Measurements from ENCODE around the gene SNX8. TPM values are rescaled to one million over a fixed set of nuclear protein-coding genes. Genes with fewer than 3 reads are reported as not detected.

The SNX8 gene
- total and polyA plus RNA-seq, 9 of the 15 experiments (the other 6 are each of a cell fraction or from before 2014, with no cell fraction given): 2.7 to 51.6 (median 16.9) TPM

- H3K9me1 ChIP-seq (ENCODE audit: control insufficient read depth, insufficient read depth, low read length): no peaks in the 10 kb centered on the region
- no peak overlapping the region for H3K4me3 ChIP-seq
- no peak for FAIRE-seq
- no TSS peak for BruUV-seq (replicated peaks)
- no peaks in the 10 kb centered on the region; a peak in 1 of 5 replicates for H3K4me1 ChIP-seq (replicated peaks in 1 of 2; ENCODE audit: control insufficient read depth in 2 of 2, insufficient read depth in 2 of 2, low read length in 2 of 2)
- H3K79me2 ChIP-seq (ENCODE audit: control insufficient read depth, insufficient read depth, low read length): no peaks in the 10 kb centered on the region
- no peak overlapping the region for H2AFZ ChIP-seq (ENCODE audit: low read depth, low read length)
- ChIA-PET CTCF (ENCODE audit: low intra/inter-chr PET ratio) (no interaction called here), POLR2A (no interaction called here)
- H3K27ac ChIP-seq (ENCODE audit: extremely low read depth, low read depth, low read length): no peak overlapping the region
- peaks cover 82% of the 10 kb centered on the region; the same call in 2 of the 3 replicates for H3K36me3 ChIP-seq (ENCODE audit: control insufficient read depth, insufficient read depth, low read length)
- intact Hi-C loops (cut with micrococcal nuclease): no loop called here
- no peaks in the 10 kb centered on the region; the same call in 1 of the 2 replicates for H4K20me1 ChIP-seq (replicated peaks; ENCODE audit: control insufficient read depth, insufficient read depth, low read length)
- DNase-seq (ENCODE audit: extremely low read depth in 1 of 4, low spot score in 3 of 4): no peak
- no peak overlapping the region for H3K4me2 ChIP-seq (ENCODE audit: insufficient read depth, low read length)
- no peaks in the 10 kb centered on the region for H3K9me3 ChIP-seq (replicated peaks; ENCODE audit: control insufficient read depth, insufficient read depth, low read depth, low read length)
- H3K27me3 ChIP-seq (ENCODE audit: control insufficient read depth in 2 of 2, insufficient read depth in 2 of 2, low read length in 2 of 2): no peaks in the 10 kb centered on the region
- H3K9ac ChIP-seq (ENCODE audit: insufficient read depth in 1 of 2, low read depth in 2 of 2, low read length in 2 of 2): no peak overlapping the region
- 98% methylated on average over 4 of the region's 8 CpGs for WGBS (ENCODE audit: insufficient coverage, low coverage, missing lambda C conversion rate)
- no peak for ATAC-seq
- in situ Hi-C loops (cut with MboI): no loop called here
- TF ChIP-seq ZBTB12 (CRISPR knock-in tag; IDR thresholded peaks at IDR 0.05) (no peak), CBX3 (IDR thresholded peaks at IDR 0.05; ENCODE audit: borderline replicate concordance in 1 of 2, low read length in 2 of 2) (no peak), DMBX1 (CRISPR knock-in tag; IDR thresholded peaks at IDR 0.05; ENCODE audit: borderline replicate concordance) (no peak), NFXL1 (CRISPR knock-in tag; IDR thresholded peaks at IDR 0.05) (no peak), ZNF695 (CRISPR knock-in tag; IDR thresholded peaks at IDR 0.05) (no peak), MTF1 (CRISPR knock-in tag; IDR thresholded peaks at IDR 0.05; ENCODE audit: borderline replicate concordance) (no peak), TRIM25 (IDR thresholded peaks at IDR 0.05; ENCODE audit: borderline replicate concordance) (no peak), MBD2 (IDR thresholded peaks at IDR 0.05; ENCODE audit: borderline replicate concordance, low read depth) (no peak), MYBL2 (IDR thresholded peaks at IDR 0.05; ENCODE audit: low read depth) (no peak), MYBL2 (CRISPR knock-in tag; IDR thresholded peaks at IDR 0.05; ENCODE audit: borderline replicate concordance) (no peak), CHAMP1 (IDR thresholded peaks at IDR 0.05) (no peak), MCM3 (IDR thresholded peaks at IDR 0.05) (no peak), TBP (optimal IDR thresholded peaks at IDR 0.05; ENCODE audit: low read depth, low read length) (no peak), AFF4 (CRISPR knock-in tag; IDR thresholded peaks at IDR 0.05) (no peak), CBX1 (IDR thresholded peaks at IDR 0.05; ENCODE audit: low read depth) (no peak)
Measured at GRCh38 chr7:2219606-2220005, 94.6 kb downstream of the SNX8 start.

Data from K562 (cell line).